H1 (cell line): ENCODE measurements around the gene ITPR1.

ENCODE experiments used
- EZH2 ChIP-seq: fragments of 200-600 bp; sonication (generic); IDR thresholded peaks from 2 replicates; pipeline ENCODE4 v1.7.1; 2012; ENCODE audit warnings: low read depth, mild to moderate bottlenecking, moderate library complexity, low read length, inconsistent platforms; ENCODE audit not compliant: severe bottlenecking
- POLR2A ChIP-seq, 2 experiments: IDR thresholded peaks; 1 replicate in 1 of 2; 2 replicates in 1 of 2; pipeline ENCODE4 v1.6.1; 2011; ENCODE audit warnings: low read depth in 2 of 2, low read length in 2 of 2, mild to moderate bottlenecking in 2 of 2; ENCODE audit errors: control extremely low read depth in 1 of 2
- TF ChIP-seq, protein P1 (sequence below), 3 experiments: IDR thresholded peaks; 1 replicate in 2 of 3; 2 replicates in 1 of 3; pipeline versions ENCODE4 v1.5.1 to v1.6.1; 2011; ENCODE audit warnings: low read length in 3 of 3, mild to moderate bottlenecking in 3 of 3, inconsistent platforms in 2 of 3, low read depth in 1 of 3, moderate library complexity in 1 of 3; ENCODE audit not compliant: insufficient read depth in 1 of 3; ENCODE audit errors: control extremely low read depth in 1 of 3

DNA sequence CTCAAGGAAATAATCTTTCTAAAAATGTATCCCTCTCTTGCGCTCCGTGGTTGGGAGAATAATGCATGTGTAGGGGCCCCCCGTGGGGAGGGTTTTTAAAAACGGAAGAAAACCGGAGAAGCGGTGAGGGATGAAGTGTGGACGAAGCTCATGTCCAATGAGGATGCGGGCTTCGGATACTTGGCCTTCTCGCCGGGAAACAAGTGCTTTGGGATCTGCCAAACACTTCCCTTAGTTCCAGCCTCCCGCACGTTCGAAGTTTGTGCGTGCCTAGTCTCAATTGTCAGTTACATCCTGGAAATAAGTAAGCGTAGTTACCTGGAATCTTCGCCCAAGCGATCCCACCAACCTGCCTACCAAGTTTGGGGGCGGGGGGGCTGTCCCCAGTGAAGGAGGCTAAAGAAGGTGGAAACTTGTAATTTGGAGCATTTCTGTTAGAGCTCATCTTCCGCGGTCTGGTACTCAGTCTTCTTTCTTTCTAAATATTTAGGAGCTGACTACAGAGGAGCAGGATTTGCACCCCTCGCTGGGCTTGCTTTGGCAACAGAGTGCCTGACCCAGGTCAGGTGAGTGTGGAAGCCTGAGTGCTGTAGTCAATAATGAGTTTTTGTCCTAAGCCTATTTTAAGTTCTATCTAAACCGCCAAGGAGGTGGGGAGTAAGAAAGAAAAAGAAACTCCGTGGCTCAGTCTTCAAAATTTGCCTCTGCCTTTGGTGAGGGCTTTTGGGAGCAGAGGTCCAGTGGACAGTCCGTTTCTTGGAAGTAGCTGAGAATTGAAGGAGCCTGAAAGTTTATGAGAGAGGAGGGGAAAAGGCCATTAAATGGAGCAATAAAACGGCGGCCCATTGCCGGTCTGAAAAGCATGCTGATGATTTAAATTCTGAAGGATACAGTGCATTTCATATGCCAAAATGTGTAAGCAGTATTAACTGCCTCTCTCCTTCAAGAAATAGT, 1.1 kb downstream of the ITPR1 start:
- TF ChIP-seq POLR2A (IDR thresholded peaks at IDR 0.05; ENCODE audit: control extremely low read depth in 1 of 2, low read depth in 2 of 2, low read length in 2 of 2), result no peak
- TF ChIP-seq, protein P1, sequence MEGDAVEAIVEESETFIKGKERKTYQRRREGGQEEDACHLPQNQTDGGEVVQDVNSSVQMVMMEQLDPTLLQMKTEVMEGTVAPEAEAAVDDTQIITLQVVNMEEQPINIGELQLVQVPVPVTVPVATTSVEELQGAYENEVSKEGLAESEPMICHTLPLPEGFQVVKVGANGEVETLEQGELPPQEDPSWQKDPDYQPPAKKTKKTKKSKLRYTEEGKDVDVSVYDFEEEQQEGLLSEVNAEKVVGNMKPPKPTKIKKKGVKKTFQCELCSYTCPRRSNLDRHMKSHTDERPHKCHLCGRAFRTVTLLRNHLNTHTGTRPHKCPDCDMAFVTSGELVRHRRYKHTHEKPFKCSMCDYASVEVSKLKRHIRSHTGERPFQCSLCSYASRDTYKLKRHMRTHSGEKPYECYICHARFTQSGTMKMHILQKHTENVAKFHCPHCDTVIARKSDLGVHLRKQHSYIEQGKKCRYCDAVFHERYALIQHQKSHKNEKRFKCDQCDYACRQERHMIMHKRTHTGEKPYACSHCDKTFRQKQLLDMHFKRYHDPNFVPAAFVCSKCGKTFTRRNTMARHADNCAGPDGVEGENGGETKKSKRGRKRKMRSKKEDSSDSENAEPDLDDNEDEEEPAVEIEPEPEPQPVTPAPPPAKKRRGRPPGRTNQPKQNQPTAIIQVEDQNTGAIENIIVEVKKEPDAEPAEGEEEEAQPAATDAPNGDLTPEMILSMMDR (IDR thresholded peaks at IDR 0.05; ENCODE audit: control extremely low read depth in 1 of 3, insufficient read depth in 1 of 3, low read depth in 1 of 3, low read length in 3 of 3), result no peak
- no peak for TF ChIP-seq EZH2
